Stimulated activated CD4-positive, alpha-beta T cell treated with anti-CD3 and anti-CD28 coated beads, Interleukin-12 subunit alpha, Interleukin-12 subunit beta, amount 100 ng/mL, for 24 hours (primary cell): ENCODE results near the gene MAD2L1.
A peak's percentile ranks its signal among the peaks of the same experiment; 100 is the strongest.

ENCODE experiments used
- DNase-seq, 2 experiments: peaks; one replicate each; pipeline ENCODE4 v3.0.0-alpha.2; 2020; ENCODE audit warnings: low read depth in 2 of 2

MAD2L1 gene

GRCh38 chr4:120059036-120059435 is 7.6 kb downstream of the MAD2L1 start:
- DNase-seq, result no peak

- DNase-seq, result no peak
Observed at GRCh38 chr4:120057416-120057815, 9.2 kb downstream of the MAD2L1 start.

DNA sequence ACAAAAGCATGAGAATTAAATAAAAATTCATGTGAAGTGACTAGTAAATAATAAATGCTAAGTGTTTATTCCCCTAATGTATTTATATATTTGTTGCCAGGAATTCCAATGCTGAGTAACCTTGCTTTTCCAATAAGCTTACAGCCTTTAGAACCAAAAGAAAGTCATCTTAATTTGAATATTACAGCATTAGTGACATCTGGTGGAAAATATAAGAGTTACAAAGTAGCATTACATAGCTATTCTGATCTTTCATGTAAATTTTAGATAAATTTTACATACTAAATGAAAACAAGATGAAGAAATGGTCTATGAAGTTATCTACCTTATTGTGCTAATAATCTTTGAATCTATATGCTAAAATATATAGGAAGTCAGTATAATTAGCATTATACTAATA is 10.4 kb downstream of the MAD2L1 start:
- no peak for DNase-seq

- DNase-seq, result no peak
Observed at GRCh38 chr4:120055795-120056194, 10.9 kb downstream of the MAD2L1 start.

- DNase-seq, result no peak
Observed at GRCh38 chr4:120055162-120055561, 11.5 kb downstream of the MAD2L1 start.

- DNase-seq, result no peak
Observed at GRCh38 chr4:120053911-120054310, 12.7 kb downstream of the MAD2L1 start.

GRCh38 chr4:120052856-120053255 is 13.8 kb downstream of the MAD2L1 start:
- DNase-seq, result no peak

- DNase-seq, result no peak
Observed at GRCh38 chr4:120051253-120051652, 15.4 kb downstream of the MAD2L1 start.

DNA sequence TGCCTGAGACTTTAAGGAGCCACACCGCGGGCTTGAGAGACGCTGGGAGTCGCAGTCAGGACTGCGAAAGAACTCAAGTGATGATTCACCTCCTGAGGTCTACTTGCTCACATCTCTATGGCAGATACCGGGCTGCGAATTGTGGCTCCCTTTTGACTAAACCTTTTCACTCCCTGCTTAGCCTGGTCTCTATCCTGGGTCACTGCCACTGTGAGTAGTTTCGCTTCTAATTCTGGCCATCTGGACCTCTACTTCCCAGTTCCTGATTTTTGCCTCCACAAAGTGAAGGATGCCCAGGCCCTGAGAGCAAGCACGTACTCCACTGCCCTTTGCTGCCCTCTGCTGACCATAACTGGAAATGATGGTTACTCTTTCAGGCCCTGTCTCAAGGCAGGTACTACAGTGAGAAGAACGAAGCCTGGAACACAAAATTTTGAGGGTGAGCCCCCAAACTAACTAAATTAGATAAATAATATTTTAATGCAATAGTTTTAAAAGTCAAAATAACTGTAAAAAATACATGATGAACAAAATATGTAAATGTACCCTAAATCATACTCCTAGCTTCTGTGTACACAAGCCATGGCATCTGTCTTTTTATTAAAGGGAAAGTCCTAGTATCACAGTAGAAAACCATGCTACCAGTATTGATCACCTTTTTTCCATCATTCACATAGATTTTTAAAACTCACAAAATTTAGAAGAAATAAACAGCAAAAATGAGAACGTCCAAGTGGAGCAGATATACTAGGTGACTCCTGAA is 16.7 kb downstream of the MAD2L1 start:
- DNase-seq, result peak; percentile 44 to 60

GRCh38 chr4:120043828-120044227 is 22.8 kb downstream of the MAD2L1 start:
- no peak for DNase-seq

GRCh38 chr4:120037411-120037810 is 29.2 kb downstream of the MAD2L1 start:
- DNase-seq, result no peak

DNA sequence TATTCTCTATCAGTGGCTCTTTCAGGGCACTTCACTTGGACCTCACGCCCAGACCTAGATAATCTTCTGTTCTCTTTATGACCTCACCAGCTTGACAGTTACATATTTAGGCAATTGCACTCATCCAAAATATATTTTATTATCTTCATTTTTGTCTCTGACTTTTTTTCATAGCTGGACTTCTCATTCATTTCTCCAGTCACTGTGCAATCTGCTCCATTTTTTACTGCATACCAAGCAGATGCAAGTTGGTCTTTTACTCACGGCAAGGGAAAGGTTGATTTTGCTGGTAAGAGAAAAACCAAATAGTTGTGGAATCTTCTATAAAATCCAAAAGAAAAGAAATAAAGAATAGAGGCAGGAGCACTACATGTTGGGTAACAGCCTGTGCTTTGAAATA is 31.7 kb downstream of the MAD2L1 start:
- DNase-seq, result no peak

DNA sequence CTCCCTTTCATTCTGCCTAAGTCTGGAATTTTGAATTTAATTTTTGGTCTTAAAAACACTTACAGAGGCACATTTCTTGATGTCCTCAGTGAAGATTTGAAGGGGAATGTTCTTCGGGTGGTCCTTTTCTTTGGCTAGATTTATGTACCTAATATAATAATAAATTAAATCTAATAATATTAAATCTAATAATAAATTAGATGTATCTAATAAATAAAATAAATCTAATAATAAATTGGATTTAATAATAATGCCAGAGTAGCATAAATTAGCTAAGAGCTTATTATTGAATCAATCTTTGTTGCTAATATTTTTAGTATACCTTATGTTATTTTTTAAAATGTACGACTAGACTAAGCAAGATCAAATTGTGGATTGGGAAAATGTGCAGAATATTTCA is 39.8 kb downstream of the MAD2L1 start:
- DNase-seq, result no peak

DNA sequence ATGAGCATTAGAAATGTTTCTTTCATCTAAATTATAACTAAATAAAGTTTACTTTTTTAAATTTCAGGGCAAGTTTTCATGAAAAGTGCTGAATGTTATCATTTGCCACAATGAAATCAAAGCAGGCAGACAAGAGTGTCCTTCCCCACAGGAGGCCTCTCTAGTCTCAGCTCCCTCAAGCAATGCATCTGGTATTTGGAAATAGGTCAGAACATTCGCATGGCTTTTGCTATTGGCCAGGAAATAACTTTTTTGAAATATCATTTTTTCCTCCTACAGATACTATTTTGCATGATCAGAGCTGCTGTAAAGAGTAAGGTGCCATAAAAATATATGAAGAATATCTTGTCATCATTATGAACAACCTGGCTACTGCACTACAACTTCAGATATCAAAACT is 41.1 kb downstream of the MAD2L1 start:
- DNase-seq, result no peak

DNA sequence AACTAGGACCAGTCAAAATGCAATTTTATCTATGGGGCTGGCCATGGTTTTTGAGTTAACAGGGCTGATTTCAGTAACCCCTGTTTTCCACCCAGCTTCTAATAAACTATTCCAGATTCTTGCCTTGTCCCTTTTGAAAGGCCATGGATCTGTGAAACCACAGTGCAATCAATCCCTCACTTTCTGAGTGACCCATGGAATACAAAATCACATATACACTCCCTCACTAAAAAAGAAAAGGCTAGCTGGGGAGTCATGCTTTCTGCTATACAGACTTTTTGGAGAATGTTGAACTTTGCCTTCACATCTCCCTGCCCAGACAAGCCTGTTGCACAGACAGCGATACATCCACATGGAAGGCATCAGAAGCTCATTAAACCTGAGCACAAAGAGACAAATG is 47.9 kb downstream of the MAD2L1 start:
- no peak for DNase-seq

DNA sequence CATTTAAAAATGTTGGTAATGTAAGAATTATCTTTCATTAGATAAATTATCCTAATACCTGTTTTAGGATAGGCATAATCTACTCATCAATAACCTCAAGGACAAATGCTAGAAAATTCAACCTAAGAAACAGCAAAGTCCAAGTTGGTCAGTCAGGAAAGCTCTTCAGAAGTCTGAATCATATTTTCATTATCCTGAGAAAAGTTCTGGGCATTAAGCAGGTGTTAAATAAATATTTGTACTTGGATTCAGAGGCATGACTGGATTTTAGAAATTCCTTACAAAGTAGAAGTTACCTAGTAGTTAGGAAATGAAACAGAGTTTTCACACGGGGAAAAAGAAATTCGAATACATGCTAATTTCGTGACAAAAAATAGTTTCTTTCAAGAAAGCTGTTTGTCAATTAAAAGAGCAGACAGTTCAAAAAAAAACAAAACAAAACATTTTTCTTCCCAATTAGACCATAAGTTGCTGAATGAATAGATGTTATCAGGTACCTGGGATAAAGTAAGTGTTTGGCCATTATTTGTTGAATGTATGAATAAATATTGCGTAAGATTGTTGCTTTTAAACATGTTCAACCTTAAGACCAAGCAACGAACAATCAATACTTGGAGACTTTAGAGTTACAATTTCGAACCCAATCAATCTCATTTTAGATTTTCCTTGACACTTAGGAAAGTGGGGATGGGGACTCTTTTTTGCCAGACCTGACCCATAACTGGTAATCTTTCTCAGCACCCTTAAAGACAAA is 48.5 kb downstream of the MAD2L1 start:
- no peak for DNase-seq

- no peak for DNase-seq
Observed at GRCh38 chr4:120011725-120012124, 54.9 kb downstream of the MAD2L1 start.

- no peak for DNase-seq
Observed at GRCh38 chr4:120010646-120011045, 56.0 kb downstream of the MAD2L1 start.

- DNase-seq, result no peak
Observed at GRCh38 chr4:120009731-120010130, 56.9 kb downstream of the MAD2L1 start.

DNA sequence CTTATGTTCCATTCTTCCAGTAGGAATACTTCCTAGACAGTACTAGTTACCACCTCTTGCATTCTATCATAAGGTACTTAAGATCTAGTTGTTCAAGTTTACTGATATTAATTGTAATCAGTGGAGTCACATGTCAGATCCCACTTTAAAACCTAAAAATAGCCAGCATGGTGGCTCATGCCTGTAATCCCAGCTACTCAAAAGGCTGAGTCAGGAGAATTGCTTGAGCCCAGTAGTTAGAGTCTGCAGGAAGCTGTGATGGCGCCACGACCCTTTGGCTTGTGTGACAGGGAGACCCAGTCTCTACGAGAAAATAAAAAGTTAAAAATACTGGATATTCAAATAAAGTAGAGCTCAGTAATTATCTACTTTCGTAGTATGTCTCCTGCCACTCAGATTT is 57.7 kb downstream of the MAD2L1 start:
- DNase-seq, result no peak

DNA sequence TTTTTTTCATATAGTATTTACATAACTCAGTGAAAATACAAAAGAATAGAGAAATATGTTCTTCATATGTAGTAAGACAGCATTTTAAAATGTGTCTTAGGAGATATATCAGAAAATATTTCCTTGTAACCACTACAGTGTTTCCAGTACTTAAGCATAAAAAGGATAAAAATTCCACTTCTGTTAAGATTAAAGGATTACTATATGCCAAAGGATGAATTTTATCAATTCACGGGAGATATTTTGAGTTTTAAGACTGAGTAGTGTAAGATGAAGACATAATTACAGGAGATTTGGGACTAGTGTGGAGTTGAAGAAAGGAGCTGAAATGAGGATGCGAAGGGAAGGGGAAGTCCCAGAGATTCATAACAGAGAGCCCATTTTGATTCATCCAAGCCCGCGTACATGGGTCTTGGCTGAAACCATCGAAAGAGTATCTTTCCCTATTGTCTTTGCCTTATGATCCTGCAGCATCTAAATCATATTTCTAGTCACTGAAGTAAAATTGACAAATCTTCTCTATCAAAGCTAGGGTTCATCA is 58.7 kb downstream of the MAD2L1 start:
- DNase-seq, result no peak

DNA sequence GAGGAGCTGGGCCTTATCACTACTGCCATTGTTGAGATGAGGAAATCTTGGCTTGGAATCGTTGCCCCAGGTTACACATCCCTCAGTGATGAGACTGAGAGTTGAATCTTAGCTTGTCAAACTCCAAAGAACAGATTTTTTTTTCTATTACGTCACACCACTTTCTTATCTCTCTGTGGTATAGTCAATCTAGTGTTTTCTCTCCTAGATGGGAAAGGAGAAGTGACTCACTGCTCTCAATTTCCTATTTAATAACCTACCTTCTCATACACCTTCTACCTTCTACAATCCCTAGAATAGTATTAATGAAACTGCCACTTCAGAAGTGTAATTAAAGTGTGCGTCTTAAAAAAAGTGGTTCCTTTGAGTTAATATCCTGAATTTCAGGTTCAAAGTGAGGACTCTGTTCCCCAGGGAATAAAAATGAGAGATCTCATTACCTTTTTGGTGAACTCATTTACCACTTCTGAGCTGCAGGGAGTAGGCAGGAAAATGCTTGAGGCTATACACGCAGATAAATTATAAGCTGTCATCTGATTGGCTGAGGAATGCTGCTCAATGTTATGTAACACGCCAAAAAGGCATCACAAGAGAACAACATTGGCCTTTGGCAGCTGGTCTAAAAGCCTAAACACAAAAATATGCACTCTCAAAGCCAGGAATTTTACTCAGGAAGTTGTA is 59.3 kb downstream of the MAD2L1 start:
- DNase-seq, result no peak
